HG02571 (cell line): ENCODE measurements around the gene KDM1B.

Experiments
- ATAC-seq: cut with Tn5 transposase; IDR thresholded peaks from one replicate; pipeline ENCODE4 v1.9.1; 2021; ENCODE audit warnings: mild to moderate bottlenecking, moderate library complexity; ENCODE audit not compliant: unreplicated experiment

KDM1B gene, protein sequence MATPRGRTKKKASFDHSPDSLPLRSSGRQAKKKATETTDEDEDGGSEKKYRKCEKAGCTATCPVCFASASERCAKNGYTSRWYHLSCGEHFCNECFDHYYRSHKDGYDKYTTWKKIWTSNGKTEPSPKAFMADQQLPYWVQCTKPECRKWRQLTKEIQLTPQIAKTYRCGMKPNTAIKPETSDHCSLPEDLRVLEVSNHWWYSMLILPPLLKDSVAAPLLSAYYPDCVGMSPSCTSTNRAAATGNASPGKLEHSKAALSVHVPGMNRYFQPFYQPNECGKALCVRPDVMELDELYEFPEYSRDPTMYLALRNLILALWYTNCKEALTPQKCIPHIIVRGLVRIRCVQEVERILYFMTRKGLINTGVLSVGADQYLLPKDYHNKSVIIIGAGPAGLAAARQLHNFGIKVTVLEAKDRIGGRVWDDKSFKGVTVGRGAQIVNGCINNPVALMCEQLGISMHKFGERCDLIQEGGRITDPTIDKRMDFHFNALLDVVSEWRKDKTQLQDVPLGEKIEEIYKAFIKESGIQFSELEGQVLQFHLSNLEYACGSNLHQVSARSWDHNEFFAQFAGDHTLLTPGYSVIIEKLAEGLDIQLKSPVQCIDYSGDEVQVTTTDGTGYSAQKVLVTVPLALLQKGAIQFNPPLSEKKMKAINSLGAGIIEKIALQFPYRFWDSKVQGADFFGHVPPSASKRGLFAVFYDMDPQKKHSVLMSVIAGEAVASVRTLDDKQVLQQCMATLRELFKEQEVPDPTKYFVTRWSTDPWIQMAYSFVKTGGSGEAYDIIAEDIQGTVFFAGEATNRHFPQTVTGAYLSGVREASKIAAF

DNA sequence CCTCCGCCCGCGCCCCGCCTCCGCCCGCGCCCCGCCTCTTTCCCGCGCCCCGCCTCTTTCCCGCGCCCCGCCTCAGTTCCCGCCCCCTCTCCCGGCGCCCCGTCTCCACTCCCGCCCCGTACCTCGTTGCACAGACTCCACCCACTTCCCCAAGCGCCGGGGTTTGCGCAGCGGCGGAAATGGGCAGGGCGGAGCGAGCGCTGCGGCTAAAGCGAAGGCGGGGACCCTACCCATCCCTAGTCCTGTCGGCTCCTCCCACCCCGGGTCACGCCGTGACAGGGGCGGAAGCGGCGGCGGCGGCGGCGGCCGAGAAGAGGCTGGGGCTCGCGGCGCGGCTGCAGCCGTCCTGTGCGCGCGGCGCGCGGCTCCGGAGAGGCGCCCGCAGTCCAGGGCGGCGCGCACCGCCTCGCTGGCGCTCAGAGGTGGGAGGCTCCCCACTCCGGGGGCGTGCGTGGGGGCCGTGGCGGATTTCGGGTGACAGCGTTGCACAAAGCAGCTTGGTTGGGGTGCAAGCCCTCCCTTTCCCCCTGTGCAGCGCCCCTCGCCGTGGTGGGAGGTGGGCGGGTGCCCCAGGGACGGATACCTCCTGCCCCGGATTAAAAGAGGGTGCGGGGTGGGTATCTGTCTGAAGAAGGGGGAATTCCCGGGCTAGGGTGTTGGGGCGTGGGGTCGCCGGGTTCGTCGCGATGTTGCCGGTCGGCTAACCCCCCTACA lies at the start of gene KDM1B:
Gene KDM1B, plus strand, starts transcription at position 273 of the 714 bp plus-strand sequence. CDS start 4,474 bp downstream, outside the sequence.
- ATAC-seq = peak; percentile 89

- ATAC-seq = no peak
Measured at GRCh38 chr6:18107061-18107460, 48.2 kb upstream of the KDM1B start.

DNA sequence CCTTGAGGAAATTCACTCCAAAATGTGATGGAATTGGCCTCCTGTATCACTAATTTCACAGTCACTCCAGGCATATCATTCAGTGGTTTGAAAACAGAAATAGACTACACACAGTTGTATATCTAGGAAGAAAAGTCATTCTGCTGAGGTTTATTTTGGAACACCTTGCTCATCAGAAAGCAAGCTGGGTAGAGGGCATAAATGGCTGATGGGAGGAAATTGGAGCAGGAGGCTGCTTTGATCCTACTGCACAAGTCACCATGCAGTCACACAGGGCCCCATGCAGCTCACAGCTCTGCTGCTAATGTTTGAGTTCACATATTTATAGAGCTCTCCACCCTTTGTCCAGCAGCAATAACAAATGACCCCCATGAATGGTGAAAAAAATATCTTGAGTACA lies 45.1 kb upstream of the KDM1B start:
- no peak for ATAC-seq

- no peak for ATAC-seq
Measured at GRCh38 chr6:18115356-18115755, 39.9 kb upstream of the KDM1B start.

GRCh38 chr6:18117136-18117535 lies 38.1 kb upstream of the KDM1B start:
- no peak for ATAC-seq

- ATAC-seq = no peak
Measured at GRCh38 chr6:18118330-18118729, 36.9 kb upstream of the KDM1B start.

DNA sequence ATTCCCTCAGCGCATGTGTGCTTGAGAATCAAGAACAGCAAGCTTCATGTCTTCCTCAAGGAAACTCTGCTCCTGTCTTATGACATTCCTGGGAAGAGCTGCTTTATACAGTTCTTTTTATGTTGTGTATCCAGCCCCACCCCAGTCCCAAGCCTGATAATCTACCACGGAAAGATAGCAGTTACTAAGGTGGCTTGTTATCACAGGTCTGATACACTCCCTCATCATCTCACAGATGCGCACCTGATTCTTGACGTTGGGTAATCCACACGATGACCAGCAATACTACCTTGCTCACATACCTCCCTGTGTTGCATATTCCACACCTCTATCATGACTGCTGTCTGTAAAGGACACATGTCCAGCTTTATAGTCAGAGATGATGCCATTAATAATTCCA lies 36.0 kb upstream of the KDM1B start:
- ATAC-seq = no peak

- no peak for ATAC-seq
Measured at GRCh38 chr6:18121580-18122127, 33.6 kb upstream of the KDM1B start.

- ATAC-seq = peak; percentile 99
Measured at GRCh38 chr6:18122128-18123093, 32.8 kb upstream of the KDM1B start, which contains the start of gene NHLRC1. Gene NHLRC1, minus strand, starts transcription at chr6:18122677. Its CDS starts 71 bp downstream, at chr6:18122606.

DNA sequence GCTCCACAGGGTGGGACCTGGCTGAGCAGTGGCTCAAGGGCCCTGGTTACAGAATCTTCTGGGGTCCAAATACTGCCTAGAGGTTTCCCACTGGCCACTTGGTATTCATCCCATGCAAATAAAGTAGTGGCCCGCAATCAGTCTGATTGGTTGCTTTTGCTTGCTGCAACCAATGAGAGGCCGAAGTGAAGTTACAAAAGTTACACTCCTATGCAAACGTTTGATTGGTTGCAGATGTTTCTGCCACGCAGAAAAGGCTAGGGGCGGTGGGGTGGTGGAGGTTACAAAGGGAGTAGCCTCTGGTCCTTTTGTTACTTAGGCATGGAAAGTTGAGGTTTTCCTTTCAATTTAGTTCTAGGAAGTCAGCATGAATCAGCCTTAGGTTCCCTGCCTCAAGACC lies 29.1 kb upstream of the KDM1B start:
- ATAC-seq = no peak

GRCh38 chr6:18132346-18132745 lies 22.9 kb upstream of the KDM1B start:
- no peak for ATAC-seq

GRCh38 chr6:18135171-18135570 lies 20.1 kb upstream of the KDM1B start:
- no peak for ATAC-seq

DNA sequence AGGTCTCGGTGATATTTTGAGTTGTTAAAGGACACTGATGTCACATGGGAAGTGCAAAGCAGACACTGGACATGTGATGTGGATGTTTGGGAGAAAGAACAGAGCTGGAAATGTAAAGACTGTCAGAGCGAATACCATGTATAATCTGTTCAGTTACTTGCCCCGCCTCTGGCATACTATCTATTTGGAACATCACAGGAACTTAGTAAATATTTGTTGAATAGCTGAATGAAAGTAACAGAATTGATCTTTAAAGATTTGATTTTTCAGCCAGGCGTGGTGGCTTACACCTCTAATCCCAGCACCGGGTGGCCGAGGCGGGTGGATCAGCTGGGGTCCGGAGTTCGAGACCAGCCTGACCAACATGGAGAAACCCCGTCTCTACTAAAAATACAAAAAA lies 19.0 kb upstream of the KDM1B start:
- ATAC-seq = no peak

DNA sequence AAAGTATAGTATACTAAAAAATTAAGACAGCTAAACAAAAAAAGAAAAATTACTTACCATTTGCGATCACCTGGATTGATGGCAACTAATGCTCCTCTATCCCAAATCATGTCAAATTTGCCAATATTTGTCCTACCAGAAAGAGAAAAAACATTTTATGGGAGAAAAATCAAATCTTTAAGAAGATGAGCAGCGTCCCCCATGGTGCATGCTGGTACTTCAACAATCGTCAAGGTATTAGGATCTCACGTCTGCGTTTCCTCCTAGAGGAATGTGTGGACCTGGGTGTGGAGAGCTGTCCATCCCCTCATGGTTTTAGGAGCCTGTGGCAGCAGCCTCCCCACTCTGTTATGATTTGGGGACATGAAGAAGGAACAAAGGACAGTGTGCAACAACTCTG lies 16.3 kb upstream of the KDM1B start:
- ATAC-seq = no peak

DNA sequence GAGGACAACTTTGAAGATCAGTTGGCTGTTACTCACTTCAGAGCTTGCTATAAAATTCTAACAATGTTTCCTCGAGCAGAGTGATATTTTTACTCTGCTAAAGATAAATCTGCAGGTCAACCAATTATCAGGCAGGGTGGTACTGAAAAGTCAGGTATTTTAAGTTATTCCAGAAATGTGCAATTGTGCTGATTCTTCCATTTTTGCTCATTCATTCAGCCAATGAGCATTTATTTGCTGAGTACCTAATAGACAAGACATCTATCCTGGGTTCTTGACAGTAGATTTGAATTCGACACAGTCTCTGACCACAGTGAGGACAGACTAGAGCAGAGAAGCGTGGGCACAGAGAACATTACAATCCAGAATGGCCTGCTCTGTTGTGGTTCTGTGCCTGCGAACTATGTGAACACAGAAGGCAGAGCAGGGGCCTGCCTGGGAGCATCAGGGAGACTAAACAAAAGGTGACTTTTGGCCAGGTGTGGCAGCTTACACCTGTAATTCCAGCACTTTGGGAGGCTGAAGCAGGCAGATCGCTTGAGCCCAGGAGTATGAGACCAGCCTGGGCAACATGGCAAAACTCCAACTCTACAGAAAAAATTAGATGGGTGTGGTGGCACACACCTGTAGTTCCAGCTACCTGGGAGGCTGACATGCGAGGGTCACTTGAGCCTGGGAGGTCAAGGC lies 15.1 kb upstream of the KDM1B start:
- no peak for ATAC-seq

GRCh38 chr6:18141805-18142590 lies 13.2 kb upstream of the KDM1B start:
- ATAC-seq = no peak

GRCh38 chr6:18142591-18142861 lies 12.7 kb upstream of the KDM1B start:
- ATAC-seq = no peak

GRCh38 chr6:18147160-18147559 lies 8.1 kb upstream of the KDM1B start:
- no peak for ATAC-seq

DNA sequence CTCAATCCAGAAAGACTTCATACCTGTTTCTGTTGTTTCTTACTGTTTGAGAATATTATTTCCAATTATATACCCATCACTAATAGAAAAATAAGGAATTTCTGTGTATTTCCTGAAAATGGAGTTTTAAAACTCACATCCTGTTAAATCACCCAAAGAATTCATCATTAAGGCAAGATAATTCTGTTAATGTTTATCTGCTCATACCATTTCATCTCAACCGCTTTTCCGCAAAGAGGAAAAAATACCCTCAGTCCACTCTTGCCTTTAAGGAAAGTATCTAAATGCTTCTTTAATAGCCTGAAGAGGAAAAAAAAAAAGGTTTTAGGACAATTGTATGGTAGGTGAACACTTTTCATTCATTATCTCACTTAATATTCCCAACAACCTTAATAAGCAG lies 7.6 kb upstream of the KDM1B start:
- ATAC-seq = no peak
